IPS-15b (cell line): ENCODE results near the gene ZNF674.

Experiments
- H3K27me3 ChIP-seq: one replicate; pipeline ENCODE4 v1.6.1; 2013; ENCODE audit warnings: low read length; ENCODE audit not compliant: control insufficient read depth, insufficient read depth
- H3K36me3 ChIP-seq: one replicate; pipeline ENCODE4 v1.6.1; 2013; ENCODE audit warnings: low read length; ENCODE audit not compliant: control insufficient read depth, insufficient read depth
- H3K4me1 ChIP-seq: one replicate; pipeline ENCODE4 v1.6.1; 2013; ENCODE audit warnings: mild to moderate bottlenecking, low read length; ENCODE audit not compliant: control insufficient read depth, insufficient read depth
- H3K4me3 ChIP-seq: one replicate; pipeline ENCODE4 v1.5.1; 2013; ENCODE audit warnings: low read depth, low read length
- H3K9ac ChIP-seq: one replicate; pipeline ENCODE4 v1.6.1; 2013; ENCODE audit warnings: low read depth, mild to moderate bottlenecking, low read length
- H3K9me3 ChIP-seq: one replicate; pipeline ENCODE4 v1.6.1; 2013; ENCODE audit warnings: mild to moderate bottlenecking, low read length; ENCODE audit not compliant: control insufficient read depth, insufficient read depth

The ZNF674 gene

GRCh38 chrX:46459603-46460002 is 85.6 kb downstream of the ZNF674 start:
- H3K36me3 ChIP-seq, result no peaks in the 10 kb centered on the region
- H3K9ac ChIP-seq, result no peak overlapping the region
- no peaks in the 10 kb centered on the region for H3K27me3 ChIP-seq
- no peaks in the 10 kb centered on the region for H3K9me3 ChIP-seq
- H3K4me1 ChIP-seq, result no peaks in the 10 kb centered on the region
- no peak overlapping the region for H3K4me3 ChIP-seq

GRCh38 chrX:46456125-46456922 is 88.9 kb downstream of the ZNF674 start:
- Histone ChIP-seq H3K9me3 (no peaks in the 10 kb centered on the region), H3K27me3 (no peaks in the 10 kb centered on the region), H3K9ac (no peak overlapping the region)

More at GRCh38 chrX:46456125-46456922, 88.9 kb downstream of the ZNF674 start:
- H3K4me3 ChIP-seq, result no peak overlapping the region
- H3K36me3 ChIP-seq, result peaks cover 3% of the 10 kb centered on the region
- no peaks in the 10 kb centered on the region for H3K4me1 ChIP-seq
